Measurements from ENCODE around the gene FHOD3.

GRCh38 chr18:36399055-36399454 lies 101.5 kb downstream of the FHOD3 start:
- TF ChIP-seq CTCF (IDR thresholded peaks at IDR 0.05) (no peak), POLR2AphosphoS5 (IDR thresholded peaks at IDR 0.05) (no peak), POLR2A (IDR thresholded peaks at IDR 0.05; ENCODE audit: low read depth) (no peak), EP300 (IDR thresholded peaks at IDR 0.05) (no peak)

All from esophagus muscularis mucosa (tissue), 4 donors.